Breast epithelium (tissue), 3 donors: Measurements from ENCODE around the gene CTBS.

Source experiments
- CTCF ChIP-seq, 3 donors: fragments of 450-650 bp; IDR thresholded peaks; one replicate each; pipeline ENCODE4 v1.5.1; 2016 to 2017; ENCODE audit warnings: antibody characterized with exemption in 3 of 3, mild to moderate bottlenecking in 3 of 3, moderate library complexity in 3 of 3
- POLR2A ChIP-seq: fragments of 450-650 bp; IDR thresholded peaks from one replicate; pipeline ENCODE4 v1.6.1; 2016; ENCODE audit warnings: antibody characterized with exemption, mild to moderate bottlenecking, moderate library complexity
- POLR2AphosphoS5 ChIP-seq, 3 donors: sonication (generic); formaldehyde crosslinking; IDR thresholded peaks; one replicate each; pipeline ENCODE4 v1.6.1; 2017; ENCODE audit warnings: antibody characterized with exemption in 3 of 3

- no peak for TF ChIP-seq POLR2A
- TF ChIP-seq CTCF (IDR thresholded peaks at IDR 0.05), result no peak
- TF ChIP-seq POLR2AphosphoS5 (IDR thresholded peaks at IDR 0.05), result no peak
Measured at GRCh38 chr1:84509029-84509428, 65.2 kb downstream of the CTBS start.
